Esophagus mucosa (tissue), 1 donor: ENCODE data around the gene RPL27. TPM values are rescaled to one million over a fixed set of nuclear protein-coding genes. Genes with fewer than 3 reads are reported as not detected.
"Not testable (repeated sequence)": the region's sequence is repeated elsewhere in the genome, so short reads cannot be mapped to it uniquely, and the experiment has no call there.

ENCODE experiments used
- ATAC-seq: fragments of 200-7000 bp; cut with Tn5 transposase; one replicate; pipeline ENCODE4 v1.9.1; 2020
- total RNA-seq: library from RNA; stranded (reverse); gene quantifications from one replicate; pipeline ENCODE4 v1.2.4, GENCODE V29; 2023
- donor health status: DM: yes; HTN: yes; CAD: no.

Gene RPL27
- total RNA-seq, 1 donor from 2014 or later: 1,265 TPM

- not testable (repeated sequence) for ATAC-seq
Observed at GRCh38 chr17:42993913-42994312, 4.3 kb upstream of the RPL27 start.

DNA sequence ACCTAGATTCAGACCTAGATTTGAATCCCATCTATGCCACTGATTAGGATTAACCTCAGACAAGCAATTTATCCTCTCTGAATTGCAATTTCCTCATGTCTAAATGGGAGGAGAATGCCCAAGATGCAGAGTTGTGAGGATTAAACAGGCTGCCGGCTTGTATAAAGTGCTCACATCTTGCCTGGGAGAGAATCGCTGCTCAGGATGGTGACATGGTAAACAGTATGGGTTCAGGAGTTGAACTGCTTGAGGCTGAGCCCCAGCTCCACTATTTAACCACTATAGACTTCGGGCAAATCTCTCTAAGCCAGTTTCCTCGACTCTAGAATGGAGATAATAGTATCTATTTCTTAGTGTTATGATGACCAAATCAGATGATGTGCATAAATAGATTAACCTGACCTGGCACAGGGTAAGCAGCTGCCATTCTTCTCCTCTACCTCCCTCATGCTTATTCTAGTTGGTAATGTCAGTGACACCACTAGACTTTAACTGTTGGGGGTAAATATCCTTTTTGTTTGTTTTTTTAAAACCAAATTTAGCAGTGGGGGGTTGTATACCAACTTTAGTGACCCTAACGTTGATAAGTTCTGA lies 732 bp upstream of the RPL27 start:
- peak; percentile 2 for ATAC-seq

GRCh38 chr17:42999003-42999525 lies 845 bp downstream of the RPL27 start:
- ATAC-seq: no peak

DNA sequence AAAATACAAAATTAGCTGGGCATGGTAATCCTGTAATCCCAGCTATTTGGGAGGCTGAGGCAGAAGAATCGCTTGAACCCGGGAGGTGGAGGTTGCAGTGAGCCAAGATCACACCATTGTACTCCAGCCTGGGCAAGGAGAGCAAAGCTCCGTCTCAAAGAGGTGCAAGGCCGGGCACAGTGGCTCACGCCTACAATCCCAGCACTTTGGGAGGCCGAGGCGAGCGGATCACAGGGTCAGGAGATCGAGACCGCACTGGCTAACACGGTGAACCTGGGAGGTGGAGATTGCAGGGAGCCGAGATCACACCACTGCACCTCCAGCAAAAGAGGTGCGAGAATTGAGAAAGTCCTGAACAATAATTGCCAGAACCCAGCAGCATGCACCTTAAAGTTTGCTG lies 2.7 kb downstream of the RPL27 start:
- not testable (repeated sequence) for ATAC-seq

- ATAC-seq: peak; percentile 38
Observed at GRCh38 chr17:43003542-43004172, 5.4 kb downstream of the RPL27 start.

- ATAC-seq: peak; percentile 59
Observed at GRCh38 chr17:43006639-43007551, 8.7 kb downstream of the RPL27 start, which contains the start of gene IFI35. IFI35 (plus strand) TSS chr17:43006784; CDS start chr17:43006948, 164 bp downstream.

GRCh38 chr17:43010667-43011308 lies 12.6 kb downstream of the RPL27 start:
- no peak for ATAC-seq

- ATAC-seq: no peak
Observed at GRCh38 chr17:43011728-43012472, 13.7 kb downstream of the RPL27 start.

GRCh38 chr17:43013296-43013695 lies 15.1 kb downstream of the RPL27 start:
- ATAC-seq: no peak

DNA sequence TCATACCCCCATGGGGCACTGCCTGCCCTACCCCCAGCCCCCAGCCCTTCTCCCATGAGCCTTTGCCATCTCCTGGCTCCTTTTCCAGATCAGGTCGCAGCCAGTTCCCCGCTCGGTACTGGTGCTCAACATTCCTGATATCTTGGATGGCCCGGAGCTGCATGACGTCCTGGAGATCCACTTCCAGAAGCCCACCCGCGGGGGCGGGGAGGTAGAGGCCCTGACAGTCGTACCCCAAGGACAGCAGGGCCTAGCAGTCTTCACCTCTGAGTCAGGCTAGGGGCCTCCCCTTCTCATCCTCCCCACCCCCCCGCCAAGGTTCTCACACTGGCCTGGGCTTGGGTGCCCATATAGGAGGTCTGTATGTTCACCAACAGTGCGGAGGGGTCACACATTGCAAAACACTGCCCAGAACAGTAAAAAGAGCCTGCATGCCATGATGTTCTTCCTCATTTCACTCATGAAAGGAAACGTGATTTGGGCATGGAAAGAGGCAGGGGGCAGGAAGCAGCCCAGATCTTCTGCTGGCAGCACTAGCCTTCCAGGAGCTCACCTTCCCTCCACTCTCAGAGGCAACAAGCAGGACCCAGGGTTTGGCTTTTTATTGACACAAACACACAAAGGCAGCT lies 15.9 kb downstream of the RPL27 start:
- ATAC-seq: no peak

DNA sequence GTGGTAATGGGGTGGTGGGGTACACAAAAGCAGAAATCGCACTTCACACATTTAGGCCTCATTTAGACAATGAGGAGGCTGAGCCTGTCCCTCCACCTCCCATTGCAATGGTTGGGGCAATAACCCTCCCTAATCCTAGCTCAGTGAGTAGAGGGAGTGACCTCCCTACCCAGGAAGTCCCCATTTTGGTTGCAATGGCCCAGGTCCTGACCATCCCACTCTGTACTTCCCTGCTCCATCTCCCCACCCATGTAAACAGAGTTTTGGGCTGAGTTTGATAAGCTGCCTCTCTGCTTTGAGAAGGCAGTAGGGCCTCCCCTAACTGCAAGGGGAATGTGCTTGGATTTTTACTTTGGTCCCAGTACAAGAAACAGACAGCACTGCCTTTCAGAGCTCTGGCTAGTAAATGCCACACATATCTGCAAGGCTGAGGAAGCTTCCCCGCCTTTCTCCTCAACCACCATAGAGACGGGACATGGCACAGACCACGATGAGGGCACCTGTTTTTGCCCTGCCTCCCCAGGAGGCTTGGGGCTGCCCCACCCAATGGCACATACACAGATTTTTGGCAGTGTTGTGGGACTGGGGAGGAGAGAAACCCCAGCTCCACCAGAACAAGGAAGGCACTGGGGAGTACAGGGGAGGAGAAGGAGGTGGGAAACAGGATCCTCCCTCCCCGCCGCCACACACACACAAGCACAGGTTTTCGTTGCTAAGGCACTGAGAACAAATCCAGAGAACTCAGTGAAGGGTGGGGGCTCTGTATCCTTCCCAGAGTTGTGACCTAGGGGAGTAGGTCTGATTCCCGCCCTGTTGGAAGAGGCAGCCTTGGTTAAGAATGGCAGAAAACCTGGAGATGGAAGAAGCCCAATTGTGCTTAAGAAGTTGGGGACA lies 16.7 kb downstream of the RPL27 start:
- ATAC-seq: no peak

DNA sequence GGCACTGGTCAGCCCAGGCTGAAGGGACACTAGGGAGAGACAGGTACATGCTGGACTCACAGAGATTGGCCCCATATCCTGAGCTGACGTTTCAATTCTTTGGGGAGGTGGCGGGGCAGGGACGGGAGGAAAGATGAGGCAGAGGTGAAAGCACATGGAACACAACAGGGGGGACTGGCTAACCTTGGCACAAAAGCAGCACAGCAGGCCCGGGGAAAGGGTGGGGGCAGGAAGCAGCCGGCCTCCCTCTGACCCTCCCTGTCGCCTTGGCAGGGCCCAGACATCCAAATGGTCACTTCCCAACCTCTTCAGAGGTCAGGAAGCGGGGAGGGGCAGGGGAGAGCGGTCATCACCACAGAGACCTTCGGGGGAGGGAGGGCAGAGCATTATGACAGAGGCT lies 17.4 kb downstream of the RPL27 start:
- peak; percentile 35 for ATAC-seq

GRCh38 chr17:43016216-43016615 lies 18.0 kb downstream of the RPL27 start:
- ATAC-seq: no peak

DNA sequence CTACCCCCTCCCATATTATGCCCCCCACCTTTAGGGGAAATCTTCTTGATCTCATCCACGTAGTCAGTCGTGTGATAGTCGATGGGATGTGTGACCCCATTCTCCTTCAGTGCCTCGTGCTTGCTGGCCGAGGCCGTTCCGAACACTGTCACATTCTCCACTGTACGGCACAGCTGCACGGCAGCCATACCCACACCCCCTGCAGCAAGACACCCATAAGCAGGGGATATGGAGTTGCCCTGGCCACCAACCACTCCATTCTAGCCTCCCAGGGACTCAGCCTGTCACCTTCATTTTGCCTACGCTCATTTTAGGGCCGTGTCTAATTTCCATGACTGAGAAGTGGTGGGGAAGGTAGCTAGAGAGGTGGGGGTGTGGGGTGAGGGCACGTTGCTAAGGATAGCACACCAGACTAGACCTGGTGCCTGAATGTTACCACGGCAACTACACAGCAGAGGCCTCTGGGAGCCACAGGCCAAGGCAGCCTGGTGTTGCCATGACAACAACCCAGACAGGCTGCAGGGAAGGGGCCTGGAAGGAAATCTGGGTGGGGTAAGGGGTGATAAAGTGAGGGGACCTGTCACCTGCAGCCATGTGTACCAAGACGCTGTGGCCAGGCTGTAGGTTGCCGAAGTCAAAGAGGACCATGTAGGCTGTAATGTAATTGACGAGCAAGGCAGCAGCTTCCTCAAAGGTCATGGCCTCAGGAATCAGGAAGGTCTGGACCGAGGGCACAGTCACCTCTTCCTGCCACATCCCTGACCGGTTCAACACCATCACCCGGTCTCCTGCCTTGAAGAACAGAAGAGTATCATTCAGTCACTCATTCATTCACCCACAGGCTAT lies 20.0 kb downstream of the RPL27 start:
- ATAC-seq: peak; percentile 11

- no peak for ATAC-seq
Observed at GRCh38 chr17:43018932-43019331, 20.7 kb downstream of the RPL27 start.

DNA sequence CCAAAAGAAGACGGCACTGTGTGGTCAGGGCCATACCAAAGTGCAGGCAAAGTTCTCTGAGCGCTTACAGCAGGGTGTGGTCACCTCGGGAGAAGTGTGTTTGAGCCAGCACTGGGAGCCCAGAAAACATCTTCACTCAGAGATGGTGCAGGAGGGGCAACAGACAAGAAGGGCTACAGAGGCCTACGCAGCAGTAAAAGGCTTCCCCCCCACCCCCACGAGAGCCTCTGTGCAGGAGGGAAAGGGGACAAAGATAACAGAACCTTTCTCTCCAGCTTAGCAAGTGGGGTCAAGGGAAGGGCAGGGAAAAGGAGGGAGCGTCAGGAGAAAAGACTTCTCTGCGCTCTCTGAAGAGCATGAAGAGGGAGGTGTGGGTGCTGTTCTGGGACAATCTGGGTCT lies 21.2 kb downstream of the RPL27 start:
- ATAC-seq: no peak

DNA sequence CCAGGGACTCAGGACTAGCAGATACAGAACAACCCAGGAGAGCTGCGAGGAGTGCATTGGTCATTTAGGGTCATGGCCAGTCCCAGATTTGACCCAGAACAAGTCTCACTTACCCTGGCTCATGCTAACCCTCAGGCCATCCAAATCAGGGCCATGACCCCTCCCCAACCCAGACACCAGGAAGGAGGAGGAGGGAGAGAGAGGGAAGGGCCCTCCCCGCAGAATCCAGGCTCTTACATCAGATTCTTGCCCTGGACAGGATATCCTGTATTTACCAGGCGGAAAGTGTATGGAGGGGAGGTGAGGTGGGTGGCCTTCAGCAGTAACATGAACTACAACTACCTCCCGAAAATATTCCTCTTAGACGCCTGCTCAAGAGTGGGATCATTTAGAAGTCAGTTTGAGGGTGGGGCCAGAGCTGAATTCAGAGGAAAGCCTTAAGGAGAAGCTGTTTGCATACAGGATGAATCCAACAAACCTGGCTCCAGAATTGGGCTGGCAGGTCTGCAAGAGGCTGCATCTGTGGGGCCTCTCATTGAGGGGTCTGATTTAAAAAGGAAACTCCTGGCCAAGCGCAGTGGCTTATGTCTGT lies 21.9 kb downstream of the RPL27 start:
- ATAC-seq: no peak

DNA sequence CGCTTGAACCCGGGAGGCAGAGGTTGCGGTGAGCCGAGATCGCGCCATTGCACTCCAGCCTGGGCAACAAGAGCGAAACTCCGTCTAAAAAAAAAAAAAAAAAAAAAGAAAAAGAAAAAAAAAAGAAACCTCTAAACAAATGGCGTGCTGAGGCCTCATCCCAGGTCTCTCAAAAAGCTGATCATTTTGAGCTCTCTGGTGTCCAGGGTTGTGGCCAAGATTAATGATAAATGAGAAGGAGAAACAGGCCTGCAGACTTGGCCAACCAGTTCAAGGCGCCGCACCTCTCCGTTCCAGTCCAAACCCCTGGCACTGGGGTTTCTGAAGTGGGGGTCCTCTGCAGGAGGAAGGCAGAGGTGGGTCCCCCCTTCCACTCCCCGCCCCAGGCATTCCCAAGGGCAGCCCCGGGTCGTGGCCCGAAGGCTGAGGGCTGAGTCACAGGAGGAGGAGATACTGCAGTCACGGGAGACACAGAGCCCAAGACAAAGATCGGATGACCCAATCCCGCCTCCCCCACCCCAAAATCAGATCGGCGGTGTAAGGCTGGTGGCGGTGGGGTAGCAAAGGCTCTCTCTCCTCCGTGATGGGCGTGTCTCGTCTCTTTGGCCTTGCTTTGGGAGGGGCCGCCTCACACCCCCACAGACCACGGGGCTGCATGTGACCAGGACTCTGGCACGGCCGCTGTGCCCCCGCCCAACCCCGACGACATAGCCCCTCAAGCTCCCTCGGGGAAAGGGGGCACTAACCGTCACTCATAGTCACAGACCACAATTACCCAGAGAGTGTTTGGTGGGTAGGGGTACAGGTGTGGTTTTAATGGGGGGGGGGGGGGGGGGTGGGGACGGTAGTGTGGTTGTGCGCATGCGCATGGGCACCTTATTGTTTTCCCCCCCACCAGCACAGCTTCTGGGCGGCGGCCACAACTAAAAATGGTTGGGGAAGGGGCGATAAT lies 22.8 kb downstream of the RPL27 start:
- peak; percentile 31 for ATAC-seq
